Measurements from ENCODE around the gene BRIP1.
"Not testable (repeated sequence)": the region's sequence is repeated elsewhere in the genome, so short reads cannot be mapped to it uniquely, and the experiment has no call there.

BRIP1 gene

DNA sequence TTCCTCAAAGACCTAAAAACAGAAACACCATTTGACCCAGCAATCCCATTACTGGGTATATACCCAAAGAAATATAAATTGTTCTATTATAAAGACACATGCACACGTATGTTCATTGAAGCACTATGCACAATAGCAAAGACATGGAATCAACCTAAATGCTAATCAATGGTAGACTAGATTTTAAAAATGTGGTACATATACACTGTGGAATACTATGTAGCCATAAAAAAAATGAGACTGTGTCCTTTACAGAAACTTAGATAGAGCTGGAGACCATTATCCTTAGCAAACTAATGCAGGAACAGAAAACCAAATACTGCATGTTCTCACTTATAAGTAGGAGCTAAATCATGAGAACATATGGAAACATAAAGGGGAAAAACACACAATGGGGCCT lies 36.5 kb downstream of the BRIP1 start:
- not testable (repeated sequence) for DNase-seq

DNA sequence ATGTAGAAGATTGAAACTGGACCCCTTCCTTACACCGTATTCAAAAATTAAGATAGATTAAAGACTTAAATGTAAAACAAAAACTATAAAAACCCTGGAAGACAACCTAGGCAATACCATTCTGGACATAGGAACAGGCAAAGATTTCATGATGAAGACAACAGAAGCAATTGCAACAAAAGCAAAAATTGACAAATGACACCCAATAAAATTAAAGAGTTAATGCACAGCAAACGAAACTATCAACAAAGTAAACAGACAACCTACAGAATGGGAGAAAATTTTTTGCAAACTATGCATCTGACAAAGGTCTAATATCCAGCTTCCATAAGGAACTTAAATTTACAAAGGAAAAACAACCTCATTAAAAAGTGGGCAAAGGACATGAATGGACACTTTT lies 37.1 kb downstream of the BRIP1 start:
- DNase-seq: not testable (repeated sequence)

DNA sequence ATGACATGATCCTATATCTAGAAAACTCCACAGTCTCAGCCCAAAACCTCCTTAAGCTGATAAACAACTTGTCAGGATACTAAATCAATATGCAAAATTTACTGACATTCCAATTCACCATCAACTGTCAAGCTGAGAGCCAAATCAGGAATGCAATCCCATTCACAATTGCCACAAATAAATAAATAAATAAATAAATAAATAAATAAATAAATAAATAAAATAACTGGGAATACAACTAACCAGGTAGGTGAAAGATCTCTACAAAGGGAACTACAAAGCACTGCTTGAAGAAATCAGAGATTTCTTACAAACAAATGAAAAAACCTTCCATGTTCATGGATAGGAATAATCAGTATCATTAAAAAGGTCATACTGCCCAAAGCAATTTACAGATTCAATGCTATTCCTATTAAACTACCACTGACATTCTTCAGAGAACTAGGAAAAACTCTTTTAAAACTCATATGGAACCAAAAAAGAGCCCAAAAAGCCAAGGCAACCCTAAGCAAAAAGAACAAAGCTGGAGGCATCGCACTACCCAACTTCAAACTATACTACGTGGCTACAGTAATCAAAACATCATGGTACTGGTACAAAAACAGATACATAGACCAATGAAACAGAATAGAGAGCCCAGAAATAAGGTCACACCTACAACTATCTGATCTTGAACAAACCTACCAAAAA lies 37.7 kb downstream of the BRIP1 start:
- no peak for DNase-seq

DNA sequence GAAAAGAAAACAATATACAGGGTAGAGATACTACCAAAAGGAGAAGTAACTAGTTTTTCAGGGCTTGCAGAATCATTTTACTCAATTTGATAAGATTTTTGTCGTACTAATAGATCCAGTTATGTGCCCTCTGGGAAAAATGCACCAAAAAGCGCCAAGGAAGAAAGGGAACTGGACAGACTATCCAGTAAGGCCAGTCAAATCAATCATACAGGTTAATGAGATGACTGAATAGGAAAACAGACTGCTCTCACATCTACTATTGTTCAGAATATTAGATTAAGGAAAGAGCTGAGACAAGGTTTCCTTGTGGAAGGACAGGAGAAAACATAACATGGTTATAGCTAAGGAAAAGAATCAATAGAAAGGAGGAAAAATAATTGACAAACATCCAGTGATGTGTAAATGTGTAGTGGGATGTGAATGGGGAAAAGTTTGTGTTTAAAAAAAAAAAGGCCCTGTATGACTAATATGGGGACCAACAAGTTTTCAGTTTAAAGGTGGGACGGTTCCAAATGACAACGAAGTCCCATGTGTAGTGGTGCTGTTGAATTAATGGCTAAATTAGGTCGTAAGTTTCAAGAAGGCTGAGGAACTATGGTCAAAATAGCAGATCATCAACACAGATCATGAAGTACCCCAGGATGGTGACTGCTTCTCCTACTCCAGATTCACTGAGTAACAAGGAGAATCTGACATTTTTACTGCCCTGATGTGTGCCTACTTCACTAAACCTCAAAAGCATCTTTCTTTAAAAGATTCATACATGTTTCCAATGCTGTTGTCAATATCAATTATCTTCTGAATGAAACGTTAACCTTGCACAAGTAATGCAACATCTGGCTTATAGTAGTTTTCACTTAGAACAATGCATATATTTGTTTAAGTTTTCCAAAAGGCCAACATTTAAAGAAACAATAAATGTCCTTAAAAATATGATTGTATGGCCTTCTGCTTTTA lies 40.7 kb downstream of the BRIP1 start:
- no peak for DNase-seq

DNA sequence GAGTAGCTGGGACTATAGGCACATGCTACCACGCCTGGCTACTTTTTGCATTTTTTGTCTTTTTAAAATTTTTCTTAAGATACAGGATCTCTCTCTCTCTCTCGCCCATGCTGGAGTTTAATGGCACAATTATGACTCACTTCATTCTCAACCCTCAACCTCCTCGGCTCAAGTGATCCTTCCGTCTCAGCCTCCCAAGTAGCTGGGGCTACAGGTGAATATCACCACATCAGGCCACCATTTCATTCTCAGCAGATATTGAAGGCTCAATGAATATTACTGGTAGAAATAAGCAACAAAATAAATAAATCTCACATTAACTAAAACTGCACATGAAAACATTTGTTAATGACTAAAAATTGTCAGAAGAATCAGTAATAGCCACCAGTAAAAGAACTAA lies 41.7 kb downstream of the BRIP1 start:
- DNase-seq: no peak

DNA sequence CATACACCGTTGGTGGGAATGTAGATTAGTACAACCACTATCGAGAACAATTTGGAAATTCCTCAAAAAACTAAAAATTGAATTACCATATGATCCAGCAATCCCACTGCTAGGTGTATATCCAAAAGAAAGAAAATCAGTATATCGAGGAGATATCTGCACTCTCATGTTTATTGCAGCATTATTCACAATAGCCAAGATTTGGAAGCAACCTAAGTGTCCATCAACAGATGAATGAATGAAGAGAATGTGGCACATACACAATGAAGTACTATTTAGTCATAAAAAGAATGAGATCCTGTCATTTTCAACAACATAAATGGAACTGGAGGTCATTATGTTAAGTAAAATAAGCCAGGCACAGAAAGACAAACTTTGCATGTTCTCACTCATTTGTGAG lies 44.1 kb downstream of the BRIP1 start:
- DNase-seq: not testable (repeated sequence)

DNA sequence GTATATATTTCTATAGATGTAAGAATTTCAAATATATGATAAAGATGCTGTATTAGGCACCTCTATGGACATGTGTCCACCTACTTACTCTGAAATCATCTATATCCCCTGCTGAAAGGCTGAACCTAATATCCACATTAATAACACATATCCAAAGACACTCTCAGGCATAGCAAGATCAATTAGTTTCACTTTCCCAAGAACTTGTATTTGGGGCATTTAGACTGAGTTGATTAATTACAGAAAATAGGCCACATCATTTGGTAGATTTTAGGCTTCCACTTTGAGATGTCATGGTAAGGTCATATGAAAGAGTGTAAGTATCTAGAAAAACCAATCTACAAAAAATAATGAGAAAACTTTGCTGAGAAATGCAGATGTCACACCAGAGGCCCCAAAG lies 45.1 kb downstream of the BRIP1 start:
- no peak for DNase-seq

DNA sequence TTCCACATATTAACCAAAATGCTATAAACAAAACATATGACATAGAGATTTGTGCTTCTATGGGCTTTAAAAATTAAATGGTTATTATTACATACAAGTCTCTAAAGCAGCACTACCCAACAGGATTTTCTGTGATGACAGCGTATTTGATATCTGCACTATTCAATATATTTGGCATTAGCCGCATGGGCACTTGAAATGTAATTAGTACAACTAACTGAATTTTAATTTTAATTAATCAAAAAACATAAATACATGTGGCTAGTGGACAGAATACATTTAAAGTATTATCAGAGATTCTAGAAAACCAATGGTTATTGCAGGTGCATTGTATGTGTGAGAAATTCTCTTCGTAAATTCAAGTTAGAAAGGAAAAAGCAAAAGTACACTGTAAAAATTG lies 45.9 kb downstream of the BRIP1 start:
- DNase-seq: no peak

DNA sequence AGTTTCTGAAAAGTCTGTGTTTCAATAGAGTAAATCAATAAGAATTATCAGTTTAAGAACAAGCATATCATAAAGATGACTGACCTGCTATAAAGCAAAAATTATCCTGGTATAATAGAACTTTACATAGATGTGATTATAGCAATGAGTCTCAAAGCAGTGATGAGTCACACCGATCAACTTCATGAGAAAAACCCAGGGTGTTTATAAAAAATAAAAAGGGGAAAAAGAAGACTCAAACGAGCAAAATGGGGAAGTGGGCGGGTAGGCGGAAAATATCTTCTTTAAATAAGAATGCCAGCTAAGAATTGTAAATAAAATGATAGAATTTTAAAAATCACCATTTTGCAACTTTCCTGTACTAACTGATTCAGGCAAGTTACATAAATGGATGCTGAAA lies 46.8 kb downstream of the BRIP1 start:
- no peak for DNase-seq

DNA sequence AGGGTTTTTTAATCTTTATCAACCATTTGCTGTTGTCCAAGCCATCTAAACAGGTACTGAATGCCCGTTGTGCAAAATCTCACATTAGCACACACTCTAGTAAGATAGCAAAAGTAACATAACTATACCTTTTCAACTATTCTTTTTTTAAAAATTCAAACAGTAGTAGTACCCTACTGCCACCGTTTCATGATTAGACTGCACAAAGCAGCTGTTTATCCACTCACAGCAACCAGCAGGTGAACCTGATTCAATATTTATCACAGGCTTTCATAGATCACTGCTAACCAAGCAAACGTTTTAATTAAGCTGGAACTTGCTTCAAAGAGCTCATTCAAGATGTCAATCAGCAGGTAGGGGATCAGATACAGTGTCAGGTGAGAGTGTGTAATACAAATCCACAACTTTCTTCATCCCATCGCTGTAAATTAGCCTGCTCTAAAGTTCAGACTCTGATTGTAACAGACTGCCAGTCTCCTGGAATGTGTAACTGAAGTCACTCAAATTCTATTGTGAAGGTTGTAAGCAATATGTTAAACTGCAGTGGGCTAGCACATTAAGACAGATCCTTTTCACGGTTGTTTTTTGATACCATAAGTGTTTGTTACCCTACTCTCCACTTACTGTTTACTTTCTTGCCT lies 47.3 kb downstream of the BRIP1 start:
- DNase-seq: no peak

DNA sequence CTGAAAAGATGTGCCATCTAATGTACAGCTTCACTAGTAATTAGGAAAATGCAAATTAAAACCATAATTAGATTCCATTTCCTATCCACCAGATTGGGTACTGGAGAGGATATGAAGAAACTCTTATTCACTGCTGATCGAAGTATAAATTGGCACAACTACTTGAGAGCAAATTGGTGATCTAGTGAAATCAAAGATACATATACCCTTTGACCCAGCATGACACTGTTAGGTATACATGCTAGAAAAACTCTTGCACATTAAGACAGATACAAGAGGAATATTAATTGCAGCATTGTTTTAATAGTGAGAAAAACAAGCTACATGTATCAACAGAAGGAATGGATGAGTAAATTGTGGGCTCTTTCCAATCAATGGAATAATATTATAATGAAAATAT lies 48.8 kb downstream of the BRIP1 start:
- no peak for DNase-seq

DNA sequence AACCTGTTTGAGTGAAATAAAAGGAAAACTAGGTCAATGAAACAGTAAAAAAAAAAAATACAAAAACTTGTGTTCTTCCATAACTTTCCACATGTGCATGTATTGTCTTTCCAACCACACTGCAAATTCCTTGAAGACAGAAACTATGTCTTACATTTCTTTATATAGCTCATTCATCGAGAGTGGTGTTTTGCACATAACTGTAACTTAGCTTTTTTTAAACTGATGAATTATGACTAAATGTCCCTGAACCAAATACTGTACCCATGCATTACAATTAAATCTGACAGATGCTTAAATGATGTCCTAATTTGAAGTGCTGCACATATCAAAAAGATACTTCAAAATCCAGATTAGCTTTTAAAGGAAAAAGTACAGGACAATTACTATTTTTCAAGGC lies 50.1 kb downstream of the BRIP1 start:
- DNase-seq: no peak

DNA sequence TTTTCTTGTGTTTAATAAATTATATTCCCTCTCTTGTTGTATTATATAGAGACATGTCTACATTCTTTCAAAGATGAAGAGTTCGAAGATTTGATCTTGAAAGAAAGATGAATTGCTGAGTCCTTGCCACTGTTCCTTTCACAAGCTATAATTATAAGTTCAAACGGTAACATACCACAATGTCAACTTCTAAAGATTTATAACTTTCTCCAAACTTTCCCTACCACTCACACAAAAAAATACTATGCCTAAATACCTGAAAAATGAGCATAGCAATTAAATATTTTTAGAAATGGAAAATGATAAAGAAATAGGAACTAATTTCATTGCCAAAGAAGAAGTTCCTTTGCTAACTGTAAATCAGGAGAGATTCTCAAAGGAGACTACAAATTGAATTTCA lies 50.6 kb downstream of the BRIP1 start:
- no peak for DNase-seq

DNA sequence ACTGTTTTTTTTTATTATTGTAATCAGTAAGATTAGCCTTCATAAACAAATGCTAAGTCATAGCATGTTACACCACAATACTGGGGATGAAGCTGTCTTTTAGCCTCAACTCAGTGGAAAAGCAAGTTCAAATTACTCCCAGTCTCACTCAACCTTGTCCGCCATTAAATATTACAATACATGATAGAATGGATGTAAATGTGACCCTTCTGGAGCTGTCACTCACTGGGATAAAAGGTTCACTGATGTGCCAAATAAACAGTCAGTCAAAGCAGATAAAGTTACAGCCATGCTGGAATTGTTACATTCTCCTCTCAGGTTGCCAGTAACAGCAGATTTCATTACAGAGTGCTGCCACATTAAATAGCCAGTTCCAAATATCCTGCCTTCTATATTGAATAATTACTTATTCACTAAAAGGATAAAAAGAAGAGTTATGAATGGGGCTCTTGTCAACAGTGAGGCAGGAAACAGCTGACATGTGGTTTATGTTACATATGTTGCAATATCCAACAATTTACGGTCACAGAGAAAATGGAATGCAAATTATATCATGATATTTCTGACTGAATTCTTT lies 53.4 kb downstream of the BRIP1 start:
- DNase-seq: no peak

DNA sequence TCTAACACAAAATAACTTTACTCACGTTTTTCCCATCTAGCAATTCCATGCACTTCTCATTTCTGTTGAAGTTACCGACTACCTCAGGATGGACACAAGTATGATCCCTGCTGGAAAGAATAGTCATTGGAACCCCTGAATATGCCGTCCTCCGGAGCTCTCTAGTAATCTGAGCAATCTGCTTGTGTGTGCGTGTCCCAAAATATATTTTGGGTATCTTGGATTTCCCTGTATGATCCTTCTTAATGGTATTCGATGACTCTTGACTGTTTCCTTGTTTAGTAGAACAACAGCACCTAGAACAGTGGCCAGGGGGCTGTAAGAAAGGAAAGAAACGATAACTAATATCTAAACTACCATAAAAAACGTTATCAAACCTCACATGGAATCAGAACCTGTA lies 54.9 kb downstream of the BRIP1 start:
- no peak for DNase-seq

DNA sequence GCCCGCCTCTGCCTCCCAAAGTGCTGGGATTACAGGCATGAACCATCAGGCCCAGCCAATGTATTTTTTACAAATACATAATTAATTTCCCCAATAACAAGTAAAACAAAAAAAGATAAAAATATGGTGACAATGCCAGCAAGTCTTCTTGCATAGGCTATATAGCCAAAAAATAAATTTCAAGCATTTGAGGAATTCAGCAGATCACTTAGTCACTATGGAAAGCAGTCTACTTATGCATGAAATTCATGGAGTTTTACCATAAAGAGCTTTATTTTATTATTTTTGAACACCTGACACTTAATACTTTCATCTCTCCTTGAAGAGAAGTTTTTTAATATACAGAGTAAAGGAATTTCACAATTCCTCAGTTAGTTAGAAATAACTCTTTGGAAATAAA lies 56.4 kb downstream of the BRIP1 start:
- DNase-seq: no peak

DNA sequence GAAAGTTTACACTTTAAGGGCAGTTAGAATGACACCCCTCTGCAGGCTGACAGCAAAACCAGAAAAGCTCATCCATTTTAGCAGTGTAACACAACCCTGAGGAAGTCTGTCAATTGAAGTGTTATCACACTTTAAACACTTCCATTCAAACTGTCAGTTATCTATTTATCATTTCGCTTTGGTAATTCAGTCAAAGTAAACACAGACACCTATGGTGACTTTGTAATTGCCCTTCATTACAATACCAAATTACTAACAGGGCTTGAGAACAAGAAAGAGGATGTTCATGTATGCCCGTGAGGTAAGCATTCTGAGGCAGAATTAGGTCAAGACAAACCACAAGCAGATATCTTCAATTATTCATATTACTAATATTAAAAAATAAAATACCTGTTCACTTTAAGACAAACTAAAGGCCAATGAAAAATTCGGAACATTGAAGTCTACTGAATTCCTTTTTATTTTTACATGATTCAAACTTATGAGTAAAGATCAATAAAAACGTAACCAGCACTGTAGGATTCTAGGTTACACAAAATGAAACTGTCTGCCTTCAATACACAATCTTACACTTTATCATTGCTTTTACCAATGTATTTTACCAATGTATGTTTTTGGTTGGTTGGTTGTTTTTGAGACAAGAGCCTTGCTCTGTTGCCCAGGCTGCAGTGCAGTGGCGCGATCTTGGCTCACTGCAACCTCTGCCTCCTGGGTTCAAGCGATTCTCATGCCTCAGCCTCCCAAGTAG lies 57.1 kb downstream of the BRIP1 start:
- DNase-seq: no peak

DNA sequence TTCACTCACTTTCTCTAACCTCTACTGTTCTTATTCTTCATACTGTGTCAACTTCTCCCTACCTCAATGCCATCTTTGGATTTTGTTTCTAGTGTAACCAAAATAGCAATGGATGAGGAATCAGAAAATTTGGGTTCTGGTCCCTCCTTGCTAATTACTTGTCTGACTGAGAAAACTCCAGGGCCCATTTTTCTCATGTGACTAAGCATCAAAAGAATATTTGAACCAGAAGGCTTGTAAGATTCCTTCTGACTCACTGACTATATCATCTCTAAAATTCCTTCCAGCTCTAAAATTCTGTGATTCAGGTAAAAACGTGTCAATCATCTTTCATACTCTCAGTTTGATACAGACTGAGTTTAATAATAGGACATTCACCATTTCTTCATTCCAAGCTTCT lies 57.9 kb downstream of the BRIP1 start:
- DNase-seq: no peak

DNA sequence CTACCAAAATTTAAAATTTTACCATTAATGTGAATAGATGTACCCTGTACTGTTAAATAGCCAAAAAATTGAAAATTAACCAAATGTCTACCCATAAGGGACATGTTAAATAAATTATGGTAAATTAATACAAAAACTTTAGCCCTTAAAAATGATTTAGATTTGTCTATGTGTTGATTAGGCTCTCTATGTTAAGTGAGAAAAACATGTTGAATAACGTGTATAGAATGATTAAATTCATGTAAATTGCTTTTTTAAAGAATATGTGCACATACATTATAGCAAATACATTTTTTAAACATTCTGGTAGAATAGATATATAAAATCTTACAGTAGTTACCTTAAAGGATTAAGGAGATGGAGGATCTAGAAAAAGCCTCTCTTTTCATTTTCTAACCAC lies 59.5 kb downstream of the BRIP1 start:
- no peak for DNase-seq

DNA sequence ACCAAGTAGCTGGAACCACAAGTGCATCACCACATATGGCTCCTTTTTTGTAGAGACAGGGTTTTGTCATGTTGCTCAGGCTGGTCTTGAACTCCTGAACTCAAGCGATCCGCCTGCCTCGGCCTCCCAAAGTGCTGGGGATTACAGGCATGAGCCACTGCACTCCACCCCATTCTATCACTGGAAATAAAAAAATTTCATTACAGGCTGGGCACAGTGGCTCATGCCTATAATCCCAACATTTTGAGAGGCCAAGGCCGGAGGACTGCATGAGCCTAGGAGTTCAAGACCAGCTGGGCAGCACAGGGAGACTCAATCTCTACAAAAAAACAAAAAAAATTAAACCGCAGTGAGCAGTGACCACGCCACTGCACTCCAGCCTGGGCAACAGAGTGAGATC lies 60.1 kb downstream of the BRIP1 start:
- no peak for DNase-seq

DNA sequence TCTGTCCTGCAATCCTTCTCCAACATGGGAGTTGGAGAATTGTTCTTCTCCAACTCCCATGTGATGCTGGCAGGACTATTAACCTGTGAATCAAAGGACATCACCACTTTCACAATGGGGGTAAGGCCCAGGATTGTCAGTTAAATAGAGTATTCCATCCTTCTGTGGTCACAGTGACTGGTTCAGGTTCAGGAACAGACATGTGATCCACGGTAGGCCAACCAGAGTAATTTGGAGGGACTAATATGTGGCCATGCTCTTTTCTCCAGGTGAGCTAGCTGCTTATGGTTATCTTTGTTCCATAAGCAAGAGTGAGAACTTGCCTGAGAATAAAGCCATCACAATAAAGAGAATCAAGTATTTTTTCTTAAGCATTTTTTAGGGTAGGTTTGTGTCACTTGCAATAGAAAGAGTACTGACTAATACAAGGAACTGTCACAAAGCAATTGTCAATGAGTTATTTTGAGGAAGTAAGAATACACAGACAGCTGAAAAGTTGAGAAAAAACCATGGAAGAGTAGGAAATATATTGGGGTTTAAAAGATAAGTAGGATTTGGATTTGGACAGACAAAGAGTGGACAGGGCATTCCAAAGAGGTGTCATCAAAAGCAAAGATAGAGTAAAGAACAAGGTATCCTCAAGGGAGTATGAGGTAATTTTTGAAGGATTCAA lies 63.4 kb downstream of the BRIP1 start:
- no peak for DNase-seq

DNA sequence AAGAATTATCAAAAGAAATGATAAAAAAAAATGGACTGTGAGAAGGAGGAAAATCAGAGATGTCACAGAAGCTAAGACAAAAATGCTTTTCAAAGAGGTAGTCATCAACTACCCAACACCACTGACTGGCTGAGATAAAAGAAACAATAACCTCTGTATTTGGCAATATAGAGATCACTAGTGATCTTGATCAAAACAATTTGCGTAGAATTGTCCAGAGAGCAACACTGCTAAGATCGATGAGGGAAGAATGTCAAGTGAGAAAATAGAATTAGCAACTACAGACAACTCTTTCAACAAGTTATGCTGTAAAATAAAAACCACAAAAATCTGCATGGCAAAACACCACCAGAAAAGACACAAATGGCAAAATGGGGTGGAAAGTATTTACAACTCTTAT lies 66.0 kb downstream of the BRIP1 start:
- DNase-seq: no peak

Data from stimulated activated CD4-positive, alpha-beta T cell treated with anti-CD3 and anti-CD28 coated beads, Interleukin-1b, Interleukin-23, amount 100 ng/mL, for 48 hours (primary cell).